Stimulated activated CD8-positive, alpha-beta memory T cell treated with anti-CD3 and anti-CD28 coated beads, Interleukin-7, amount 100 ng/mL, for 48 hours (primary cell): ENCODE measurements around the gene VAMP2.

Source experiments
- DNase-seq, 2 donors: peaks; one replicate each; pipeline ENCODE4 v3.0.0-alpha.2; 2020; ENCODE audit warnings: low read depth in 1 of 2; ENCODE audit errors: extremely low read depth in 1 of 2

The VAMP2 gene

GRCh38 chr17:8143581-8144400 is 19.0 kb downstream of the VAMP2 start:
- DNase-seq, result no peak

DNA sequence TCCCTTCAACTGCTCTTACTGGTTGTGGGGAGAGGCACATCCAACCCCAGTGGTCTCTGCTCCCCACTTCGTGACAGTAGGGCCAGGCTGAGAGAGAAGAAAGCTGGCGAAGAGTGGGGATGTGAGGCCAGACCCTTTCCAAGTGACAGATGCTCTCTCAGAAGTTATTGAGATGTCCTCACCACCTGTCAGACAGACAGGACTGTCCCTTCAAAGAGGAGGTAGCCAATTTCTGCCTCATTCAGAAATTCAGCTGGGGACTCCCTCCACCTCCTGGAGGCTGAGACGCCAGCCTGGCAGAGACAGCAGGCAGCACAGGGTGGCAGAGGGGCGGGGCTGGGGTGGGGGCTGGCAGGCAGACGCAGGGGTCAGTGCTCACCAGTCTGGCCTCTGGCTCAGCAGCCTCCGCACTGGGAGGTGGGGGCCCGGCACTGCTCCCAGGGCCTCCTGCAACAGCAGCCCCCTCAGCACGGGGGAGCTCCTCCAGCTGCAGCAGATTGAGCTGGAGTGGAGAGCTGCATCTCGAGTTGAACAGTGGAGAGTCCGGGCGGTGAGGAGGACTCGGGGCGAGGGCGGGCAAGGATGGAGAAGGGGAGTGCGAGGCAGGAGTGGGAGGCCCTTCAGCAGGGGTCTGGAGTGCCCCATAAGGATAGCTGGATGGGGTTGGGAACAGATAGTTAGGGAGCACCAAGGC is 19.7 kb downstream of the VAMP2 start:
- DNase-seq, result no peak

DNA sequence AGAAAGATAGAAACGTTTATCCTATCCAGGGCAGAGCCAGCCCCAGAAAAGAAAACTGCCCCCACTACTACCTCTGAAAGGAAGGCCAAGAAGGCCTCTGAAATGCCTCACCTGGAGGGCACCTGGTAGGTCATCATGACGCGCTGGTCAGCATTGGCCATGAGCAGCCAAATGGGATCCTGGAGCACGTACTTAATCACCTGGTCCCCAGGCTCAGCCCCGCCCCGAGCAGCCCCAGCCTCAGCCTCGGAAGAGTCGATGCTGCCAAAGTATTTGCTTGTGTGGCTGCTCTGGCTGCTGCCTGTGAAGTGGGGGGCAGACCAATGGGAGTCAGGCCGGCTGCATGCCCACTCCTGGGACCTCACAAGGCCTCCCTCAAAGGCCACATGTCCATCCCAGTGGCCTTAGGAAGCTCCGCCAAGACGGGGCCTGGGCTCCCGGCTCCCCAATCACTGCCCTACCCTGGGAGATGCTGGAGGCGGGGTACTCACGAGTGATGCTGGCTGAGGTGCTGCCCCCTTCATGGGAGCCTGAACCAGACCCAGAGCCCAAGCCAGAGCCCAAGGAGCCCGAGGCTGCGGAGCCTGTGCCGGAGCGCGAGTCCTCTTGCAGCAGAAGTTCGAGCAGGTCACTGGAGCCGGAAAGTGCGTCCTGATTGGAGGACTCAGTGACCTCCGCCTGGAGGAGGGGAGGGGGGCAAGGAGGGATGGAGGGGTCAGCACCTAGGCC is 20.4 kb downstream of the VAMP2 start:
- DNase-seq, result no peak

DNA sequence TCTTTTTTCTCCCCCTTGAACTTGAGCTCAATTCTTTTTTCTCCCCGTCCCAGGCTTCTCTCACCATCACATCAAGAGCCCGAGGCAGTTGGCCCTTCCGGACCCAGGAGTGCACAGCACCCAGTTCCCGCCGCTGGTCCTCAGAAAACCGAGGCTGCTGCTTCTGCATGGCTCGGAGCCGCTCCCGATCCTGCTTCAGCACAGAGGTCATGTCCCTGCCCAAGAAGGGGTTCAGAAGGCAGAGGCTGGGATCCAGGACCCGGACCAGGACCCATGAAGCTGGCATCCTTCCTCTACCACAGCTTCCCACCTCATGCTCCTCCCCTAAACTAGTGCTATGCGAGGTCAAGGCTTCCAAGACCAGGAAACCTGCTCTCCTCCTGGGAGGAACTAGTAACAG is 21.0 kb downstream of the VAMP2 start:
- no peak for DNase-seq

DNA sequence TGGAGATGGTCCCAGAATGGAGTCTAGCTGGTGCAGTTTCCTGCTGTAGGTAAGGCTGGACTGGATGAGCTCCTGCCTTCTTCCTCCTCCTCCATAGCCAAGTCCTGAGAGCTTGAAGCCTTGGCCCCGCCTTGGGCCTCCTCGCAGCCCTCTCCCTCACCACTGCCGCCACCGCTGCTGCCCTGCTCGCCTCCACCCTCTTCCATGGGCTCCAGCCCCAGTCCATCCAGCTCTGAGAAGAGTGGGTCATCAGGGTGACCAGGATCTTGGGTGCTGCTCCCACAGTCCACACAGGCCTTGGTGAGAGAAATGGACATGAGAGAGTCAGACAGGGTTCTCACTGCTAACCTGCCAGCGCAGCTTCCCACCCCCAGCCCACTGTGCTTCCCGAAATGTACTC is 21.7 kb downstream of the VAMP2 start:
- DNase-seq, result no peak

DNA sequence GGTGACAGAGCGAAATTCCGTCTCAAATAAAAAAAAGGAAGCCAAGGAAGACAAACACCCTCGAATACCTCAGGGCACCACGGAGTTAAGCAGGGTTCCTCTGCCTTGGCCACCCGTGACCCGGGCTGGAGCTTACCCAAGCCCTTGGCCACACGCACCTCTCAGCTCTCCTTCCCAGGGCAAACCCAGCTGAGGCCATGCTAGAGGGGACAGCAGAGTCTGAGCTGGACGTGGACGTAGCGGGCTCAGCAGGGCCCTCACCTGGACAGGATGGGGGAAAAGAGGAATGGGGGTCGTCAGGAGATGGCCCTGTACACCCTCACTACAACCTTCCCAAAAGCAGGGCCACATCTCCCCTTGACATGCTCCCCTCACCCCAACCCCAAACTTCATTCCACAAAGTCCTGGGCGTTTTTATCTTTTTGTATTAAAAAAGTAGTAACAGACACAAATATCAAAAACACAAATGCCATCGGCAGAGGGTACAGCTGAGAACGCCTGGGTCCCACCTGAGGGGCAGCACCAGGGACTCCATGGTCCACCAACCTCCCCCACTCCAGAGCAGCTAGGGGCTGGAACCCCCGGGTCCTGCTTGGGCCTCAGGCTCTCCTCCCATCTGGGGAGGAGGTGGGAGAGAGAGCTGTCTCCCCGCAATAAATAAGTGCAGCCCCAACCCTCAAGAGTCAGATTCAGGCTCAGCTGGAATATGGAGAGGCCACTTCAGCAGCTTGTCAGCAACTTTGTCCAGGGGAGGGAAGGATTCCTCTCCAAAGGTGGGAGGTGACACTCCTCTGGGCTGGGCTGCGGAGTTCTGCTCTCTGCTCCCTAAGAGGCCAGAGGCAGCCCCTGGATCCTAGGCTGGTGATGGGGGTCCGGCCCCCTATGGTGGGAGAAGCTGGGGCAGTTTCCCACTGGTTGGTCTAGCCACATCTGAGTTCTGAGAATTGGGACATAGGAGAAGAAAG is 22.4 kb downstream of the VAMP2 start:
- no peak for DNase-seq

DNA sequence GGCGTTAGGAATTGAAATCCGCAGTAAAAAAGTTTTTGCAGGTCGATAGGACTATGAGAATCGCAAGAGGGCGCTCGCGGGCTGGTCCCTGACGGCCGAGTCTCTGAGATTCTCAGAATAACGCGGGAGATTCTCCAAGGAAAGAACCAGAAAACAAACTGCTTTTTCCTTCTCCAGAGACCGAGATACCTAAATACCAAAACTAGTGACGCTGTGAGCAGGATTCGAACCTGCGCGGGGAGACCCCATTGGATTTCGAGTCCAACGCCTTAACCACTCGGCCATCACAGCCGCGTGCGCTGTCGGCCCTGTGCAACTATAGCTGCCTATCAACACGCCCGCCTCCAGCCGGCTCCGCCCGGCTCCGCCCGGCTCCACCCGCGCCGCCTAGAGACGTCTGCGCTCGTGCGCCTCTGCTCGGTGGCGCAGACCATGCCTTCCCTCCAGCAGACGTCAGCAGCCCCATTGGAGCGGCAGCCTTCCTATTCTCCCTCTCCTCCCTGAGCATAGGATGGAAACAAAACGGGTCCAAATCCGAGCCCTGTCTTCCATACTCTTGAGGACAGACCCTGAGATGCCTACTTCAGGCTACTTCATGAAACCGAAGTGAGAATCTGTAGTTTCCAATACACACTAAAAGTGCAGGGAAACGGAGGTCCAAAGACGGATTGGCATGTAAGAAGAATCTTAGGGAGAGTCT is 23.9 kb downstream of the VAMP2 start:
- DNase-seq, result peak; percentile 94 to 95

DNA sequence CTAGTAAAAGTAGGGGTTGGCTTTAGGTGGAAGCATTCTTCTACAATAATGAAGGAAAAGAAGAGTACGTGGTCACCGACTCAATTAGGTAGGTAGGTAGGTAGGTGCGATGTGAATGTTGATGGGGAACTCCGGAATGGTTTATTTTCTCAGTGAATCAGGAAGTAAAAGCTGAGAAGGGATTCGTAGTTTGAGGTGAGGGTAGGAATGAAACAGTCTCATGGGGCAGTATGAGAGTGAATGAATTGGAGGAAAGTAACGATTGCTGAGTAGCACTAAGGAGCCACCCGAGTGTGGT is 24.4 kb downstream of the VAMP2 start:
- no peak for DNase-seq

- DNase-seq, result no peak
Observed at GRCh38 chr17:8137645-8138373, 24.9 kb downstream of the VAMP2 start.

- no peak for DNase-seq
Observed at GRCh38 chr17:8133941-8134340, 28.8 kb downstream of the VAMP2 start.

DNA sequence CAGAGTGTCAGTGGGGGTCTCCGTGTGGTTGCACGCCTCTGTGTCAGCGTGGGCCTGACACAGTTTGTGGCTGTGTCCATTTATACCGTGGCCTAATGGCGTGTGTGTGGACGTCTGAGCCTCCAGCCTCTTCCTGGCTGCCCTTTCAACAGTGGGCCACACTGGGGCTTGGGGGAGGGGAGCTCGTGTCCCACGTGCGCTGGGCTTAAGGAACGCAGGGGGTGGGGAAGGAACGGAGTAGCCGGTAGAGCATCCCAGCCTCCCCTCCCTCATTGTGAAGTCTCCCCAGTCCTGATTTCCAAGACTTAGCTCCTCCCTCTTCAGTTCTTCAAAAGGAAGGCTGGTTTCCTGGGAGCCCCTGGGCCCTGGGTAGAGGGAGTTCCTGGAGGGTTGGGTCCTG is 29.3 kb downstream of the VAMP2 start:
- DNase-seq, result no peak

DNA sequence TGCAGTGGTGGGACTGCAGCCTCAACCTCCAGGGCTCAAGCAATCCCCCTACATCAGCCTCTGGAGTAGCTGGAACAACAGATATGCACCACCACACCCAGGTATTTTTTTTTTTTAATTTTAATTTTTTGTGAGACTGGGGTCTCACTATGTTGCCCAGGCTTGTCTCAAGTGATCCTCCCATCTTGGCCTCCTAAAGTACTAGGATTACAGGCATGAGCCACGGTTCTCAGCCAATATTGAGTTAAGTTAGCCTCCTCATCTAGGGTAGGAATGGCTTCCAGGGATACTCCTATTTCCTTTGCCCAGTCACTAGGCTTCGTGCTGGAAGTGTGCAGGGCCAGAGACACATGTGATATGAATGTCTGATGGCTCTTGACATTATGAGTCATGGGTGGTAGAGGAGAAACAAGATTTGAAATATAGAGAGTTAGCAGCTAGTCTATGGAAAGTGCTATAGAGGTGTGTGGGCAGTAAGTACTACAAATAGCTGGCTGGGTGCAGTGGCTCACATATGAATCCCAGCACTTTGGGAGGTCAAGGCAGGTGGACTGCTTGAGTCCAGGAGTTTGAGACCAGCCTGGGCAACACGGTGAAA is 30.8 kb downstream of the VAMP2 start:
- DNase-seq, result no peak

DNA sequence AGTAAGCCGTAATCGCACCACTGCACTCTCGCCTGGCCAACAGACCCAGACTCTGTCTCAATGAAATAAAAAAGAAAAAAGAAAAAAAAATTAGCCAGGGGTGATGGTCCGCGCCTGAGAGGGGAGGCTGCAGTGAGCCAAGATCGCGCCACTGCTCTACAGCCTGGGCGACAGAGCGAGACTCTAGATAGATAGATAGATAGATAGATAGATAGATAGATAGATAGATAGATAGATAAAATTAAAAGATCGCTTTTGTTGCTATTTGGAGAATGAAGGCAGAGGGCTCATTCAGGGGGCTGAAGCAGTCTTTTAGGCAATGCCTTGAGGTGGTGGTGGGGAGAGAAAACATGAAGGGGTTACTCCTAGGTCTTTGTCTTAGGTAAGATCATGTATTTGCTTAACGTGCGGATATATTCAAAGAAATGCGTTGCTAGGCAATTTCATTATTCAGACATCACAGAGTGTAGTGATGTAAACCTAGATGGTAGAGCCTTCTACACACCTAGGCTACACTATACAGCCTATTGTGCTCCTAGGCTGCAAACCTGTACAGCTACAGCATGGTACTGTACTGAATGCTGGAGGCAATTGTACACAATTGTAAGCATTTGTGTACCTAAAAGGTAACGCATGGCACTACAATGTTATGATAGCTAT is 34.5 kb downstream of the VAMP2 start:
- DNase-seq, result no peak

DNA sequence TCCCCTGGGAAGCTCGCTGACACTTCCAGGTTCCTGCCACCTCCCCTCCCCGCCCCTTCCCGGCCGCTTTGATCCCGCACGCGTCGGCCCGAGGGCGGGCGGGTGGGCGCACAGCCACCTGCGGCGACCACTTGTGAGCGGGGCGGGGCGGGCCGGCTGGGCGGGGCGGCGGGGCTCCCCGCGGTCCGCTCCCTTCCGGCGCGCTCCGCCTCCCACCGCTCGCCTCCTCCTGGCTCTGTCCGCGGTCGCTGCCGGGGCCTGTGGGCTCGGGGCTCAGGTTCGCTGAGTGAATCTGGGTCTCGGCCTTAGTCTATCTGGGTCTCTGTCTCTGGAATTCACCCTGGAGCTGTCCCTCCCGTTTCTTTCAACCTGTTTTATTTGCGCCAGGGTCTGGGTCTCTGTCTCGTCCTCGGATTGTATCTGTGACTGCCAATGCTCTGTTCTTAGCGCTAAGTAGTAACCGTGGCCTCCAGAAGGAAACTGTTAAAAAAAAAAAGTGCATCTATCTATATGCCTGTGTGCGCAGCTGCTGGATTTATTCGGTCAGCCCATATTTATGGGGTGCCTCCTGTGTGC is 36.2 kb downstream of the VAMP2 start:
- no peak for DNase-seq

GRCh38 chr17:8125947-8126490 is 36.7 kb downstream of the VAMP2 start:
- DNase-seq, result no peak

DNA sequence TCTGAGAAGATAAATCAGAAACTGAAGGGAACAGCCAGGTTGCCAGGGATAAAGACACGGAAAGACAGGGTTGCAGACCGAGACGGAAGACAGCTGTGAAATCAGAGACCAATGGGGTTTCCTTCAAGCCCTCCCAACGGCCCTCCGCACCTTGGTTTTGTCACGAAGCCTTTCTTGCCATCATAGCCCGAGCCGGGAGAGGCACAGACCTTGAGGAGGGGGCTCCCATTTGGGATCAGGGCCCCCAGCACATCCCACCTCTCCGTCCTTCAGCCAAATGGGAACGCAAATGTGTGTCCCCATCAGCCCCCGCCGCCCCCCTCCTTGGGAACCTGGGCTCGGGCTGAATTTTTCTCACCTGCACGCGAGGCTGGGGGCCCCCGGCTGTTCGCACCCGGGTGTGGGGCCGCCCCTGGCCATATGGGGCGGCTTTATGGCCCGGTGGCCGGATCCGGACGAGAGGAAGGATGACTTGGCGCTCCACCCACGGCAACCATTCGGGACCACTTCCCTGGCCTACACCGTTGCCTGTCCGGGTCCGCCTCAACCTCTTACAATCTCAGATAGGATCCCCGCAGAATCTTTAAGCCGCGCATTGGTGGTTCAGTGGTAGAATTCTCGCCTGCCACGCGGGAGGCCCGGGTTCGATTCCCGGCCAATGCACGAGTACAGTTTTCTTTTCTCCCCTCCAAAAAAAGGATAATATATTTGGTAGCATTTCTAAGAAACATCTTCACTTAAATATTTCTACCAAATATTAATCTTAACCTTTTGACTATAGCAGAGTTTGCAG is 37.4 kb downstream of the VAMP2 start:
- peak; percentile 72 to 78 for DNase-seq
